Skeletal muscle cell (primary cell): ENCODE measurements around the gene MSI2.

Source experiments
- DNase-seq: peaks from one replicate; pipeline ENCODE4 v3.0.0-alpha.2; 2010; ENCODE audit warnings: low read depth
- H3K4me3 ChIP-seq: 2 replicates; pipeline ENCODE4 v1.5.1; 2011; ENCODE audit warnings: low read depth, mild to moderate bottlenecking, control low read depth, low read length, moderate library complexity

Gene MSI2

DNA sequence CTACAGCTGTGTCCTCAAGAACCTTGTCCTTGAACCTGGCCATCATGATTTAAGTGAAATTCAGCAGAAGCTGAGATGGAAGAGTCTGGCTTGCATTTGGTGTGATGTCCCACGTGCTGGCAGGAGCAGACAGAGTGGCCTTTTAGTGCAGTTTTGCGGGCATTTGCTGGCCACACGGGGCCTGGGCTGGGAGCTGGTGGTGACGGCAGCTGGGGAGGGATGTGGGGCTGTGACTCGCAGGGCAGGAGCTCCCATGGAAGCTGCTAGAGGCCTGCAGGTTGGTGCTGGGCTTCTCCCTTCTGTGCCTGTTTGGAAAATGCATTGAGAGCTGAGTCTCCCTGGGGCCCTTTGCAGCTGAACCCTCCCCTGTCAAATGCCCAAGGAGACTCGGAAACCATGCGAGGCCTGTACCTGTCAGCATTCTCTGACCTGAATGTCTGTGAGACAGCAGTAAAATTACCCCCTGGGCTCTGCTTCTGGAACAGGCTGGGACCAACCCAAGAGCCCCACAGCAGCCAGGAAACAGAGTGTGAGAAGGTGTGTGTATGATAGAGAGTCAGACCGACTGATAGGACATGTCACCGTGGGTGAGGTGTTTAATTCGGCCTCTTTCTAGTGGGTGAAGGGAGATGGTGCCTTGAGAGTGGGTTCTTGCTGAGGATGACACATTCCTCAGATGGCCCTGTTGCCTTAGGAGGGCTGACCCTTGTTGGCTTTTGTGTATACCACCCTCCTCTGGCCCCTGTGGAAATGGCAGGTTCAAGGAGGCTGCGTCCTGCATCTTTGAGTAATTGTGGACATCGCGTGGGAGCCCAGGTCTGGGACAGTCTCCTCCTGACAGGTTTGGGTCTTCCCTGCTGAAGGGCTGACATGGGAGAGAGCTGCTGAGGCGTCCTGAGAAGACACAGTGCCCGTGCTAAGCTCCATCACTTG, 145.5 kb downstream of the MSI2 start:
- no peak overlapping the region for H3K4me3 ChIP-seq
- no peak for DNase-seq

DNA sequence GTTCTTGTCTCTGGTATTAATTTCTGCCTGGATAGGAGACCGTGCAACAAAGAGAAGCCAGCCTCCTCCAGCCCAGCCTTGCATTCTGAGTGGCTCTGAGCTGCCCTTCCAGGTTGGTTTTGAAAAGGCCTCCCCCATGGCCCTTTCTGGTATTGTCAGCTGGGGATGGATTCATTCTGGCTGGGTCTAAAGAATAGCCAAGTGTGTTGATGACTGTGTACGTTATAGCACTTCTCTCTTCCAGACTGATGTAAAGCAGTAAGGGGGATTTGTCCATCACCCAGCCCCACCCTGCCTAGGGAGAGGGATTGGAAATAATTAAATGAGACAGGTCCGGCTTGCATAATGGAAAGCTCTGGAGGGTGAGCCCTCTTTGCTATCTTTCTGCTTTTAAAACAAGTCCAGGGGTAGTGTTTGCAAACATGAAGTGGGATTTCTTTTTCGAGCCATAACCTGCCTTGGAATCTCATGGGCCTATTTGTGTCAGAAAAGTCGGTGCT, 146.4 kb downstream of the MSI2 start:
- DNase-seq, result no peak

DNA sequence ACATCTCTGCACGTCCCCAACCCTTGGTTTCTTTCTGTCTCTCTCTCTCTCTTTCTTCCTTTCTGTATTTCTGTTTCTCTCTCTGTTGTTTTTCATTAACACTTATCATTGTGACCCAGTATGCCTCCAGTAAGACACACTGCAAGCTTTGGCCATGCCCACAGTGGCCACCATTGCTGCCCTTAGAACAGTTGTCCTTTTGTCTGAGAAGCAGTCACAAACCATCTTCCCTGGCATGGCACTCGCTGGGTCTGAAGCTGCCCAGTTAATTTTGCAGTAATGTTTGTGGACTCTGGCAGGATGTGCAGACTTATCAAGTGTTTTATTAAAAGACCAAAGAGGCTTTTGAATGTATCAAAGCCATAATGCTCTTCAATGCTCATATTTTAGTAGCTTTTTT, 146.9 kb downstream of the MSI2 start:
- DNase-seq, result no peak

More for the DNA sequence above, 146.4 kb downstream of the MSI2 start:
- H3K4me3 ChIP-seq, result no peak overlapping the region

GRCh38 chr17:57404073-57404472, 147.8 kb downstream of the MSI2 start:
- no peak overlapping the region for H3K4me3 ChIP-seq
- DNase-seq, result no peak

More for the DNA sequence above, 146.9 kb downstream of the MSI2 start:
- H3K4me3 ChIP-seq, result no peak overlapping the region

DNA sequence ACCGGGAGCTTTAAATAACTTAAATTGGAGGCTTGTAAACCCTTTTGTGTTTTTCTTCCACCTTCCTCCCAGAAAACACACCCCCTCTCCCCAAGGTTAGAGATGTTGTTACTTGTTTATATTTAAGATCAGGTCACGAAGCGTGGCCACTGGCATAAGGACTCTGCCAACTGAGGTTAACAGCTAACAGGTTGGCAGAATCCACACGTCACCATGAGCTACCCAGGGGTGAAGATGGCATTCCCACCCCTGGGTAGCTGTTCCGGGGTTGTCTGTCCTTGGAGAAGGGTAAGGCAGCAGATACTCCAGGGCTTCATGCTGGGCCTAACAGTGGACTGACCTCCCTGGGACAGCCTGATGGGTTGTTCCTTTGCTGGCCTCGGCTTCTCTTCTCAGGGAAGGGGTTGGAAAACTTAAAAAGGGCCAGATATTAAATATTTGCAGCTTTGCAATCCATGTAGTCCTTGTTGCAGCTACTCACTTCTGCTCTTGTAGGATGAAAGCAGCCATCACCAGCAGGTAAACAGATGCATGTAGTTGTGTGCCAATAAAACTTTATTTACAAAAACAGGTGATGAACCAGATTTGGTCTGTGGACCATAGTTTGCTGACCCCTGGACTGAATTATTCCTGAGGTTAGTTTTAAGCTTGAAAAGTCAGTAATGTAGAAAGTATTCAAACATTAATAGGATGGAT, 148.6 kb downstream of the MSI2 start:
- no peak for DNase-seq
- H3K4me3 ChIP-seq, result no peak overlapping the region

GRCh38 chr17:57405491-57406072, 149.3 kb downstream of the MSI2 start:
- DNase-seq, result no peak
- H3K4me3 ChIP-seq, result no peak overlapping the region

- DNase-seq, result no peak
- no peak overlapping the region for H3K4me3 ChIP-seq
Observed at GRCh38 chr17:57406131-57406980, 150.0 kb downstream of the MSI2 start.

DNA sequence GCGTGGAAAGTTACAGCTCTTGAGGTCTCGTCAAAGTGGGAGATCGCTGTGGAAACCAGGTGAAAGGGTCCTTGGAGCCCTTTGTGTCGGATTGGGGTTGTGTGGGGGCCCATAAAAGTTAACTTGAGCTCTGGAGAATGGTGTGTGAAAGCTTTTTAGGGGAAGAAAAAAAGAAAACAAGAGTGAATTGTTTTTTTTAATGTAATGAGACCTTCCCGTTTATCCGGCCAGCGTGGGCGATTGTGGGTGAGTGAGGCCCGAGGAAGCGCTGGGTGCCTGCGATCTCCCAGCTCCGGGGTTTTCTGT, 150.6 kb downstream of the MSI2 start:
- H3K4me3 ChIP-seq, result no peak overlapping the region
- no peak for DNase-seq

- no peak for DNase-seq
Observed at GRCh38 chr17:57407287-57408070, 151.2 kb downstream of the MSI2 start.

GRCh38 chr17:57408071-57408811, 151.9 kb downstream of the MSI2 start:
- H3K4me3 ChIP-seq, result no peak overlapping the region
- DNase-seq, result no peak

More at GRCh38 chr17:57407287-57408070, 151.2 kb downstream of the MSI2 start:
- H3K4me3 ChIP-seq, result no peak overlapping the region

- no peak for DNase-seq
- H3K4me3 ChIP-seq, result no peak overlapping the region
Observed at GRCh38 chr17:57410169-57410568, 153.8 kb downstream of the MSI2 start.

GRCh38 chr17:57412520-57413096, 156.3 kb downstream of the MSI2 start:
- no peak for DNase-seq
- no peak overlapping the region for H3K4me3 ChIP-seq

DNA sequence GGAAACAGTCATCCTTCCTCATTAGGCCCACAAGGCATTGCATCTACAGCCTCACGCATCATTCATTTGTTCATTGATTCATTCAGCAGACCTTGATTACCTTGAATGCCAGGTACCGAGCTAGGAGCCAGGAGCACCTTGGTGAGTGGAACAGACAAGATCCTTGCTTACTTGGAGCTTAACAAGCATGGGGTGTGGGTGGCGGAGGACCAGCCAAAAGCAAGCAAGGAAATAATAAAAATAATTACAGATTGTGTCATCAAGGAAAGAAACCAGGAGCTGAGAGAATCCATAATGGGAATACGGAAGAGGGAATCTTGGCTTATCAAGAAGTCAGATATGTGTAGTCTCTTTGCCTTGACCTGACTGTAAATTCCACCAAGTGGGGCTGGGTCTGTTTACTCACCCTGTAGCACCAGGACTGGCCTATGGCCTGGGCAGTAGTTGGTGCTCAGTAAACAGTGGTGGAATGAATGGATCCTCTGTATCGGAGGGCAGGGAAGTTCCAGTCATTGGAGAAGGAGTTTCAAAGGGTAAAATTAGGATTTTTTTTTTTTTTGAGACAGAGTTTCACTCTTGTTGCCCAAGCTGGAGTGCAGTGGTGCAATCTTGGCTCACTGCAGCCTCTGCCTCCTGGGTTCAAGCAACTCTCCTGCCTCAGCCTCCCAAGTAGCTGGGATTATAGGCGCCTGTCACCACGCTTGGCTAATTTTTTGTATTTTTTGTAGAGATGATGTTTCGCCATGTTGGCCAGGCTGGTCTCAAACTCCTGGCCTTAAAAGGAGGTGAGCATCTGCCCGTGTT, 157.7 kb downstream of the MSI2 start:
- DNase-seq, result no peak
- H3K4me3 ChIP-seq, result no peak overlapping the region

DNA sequence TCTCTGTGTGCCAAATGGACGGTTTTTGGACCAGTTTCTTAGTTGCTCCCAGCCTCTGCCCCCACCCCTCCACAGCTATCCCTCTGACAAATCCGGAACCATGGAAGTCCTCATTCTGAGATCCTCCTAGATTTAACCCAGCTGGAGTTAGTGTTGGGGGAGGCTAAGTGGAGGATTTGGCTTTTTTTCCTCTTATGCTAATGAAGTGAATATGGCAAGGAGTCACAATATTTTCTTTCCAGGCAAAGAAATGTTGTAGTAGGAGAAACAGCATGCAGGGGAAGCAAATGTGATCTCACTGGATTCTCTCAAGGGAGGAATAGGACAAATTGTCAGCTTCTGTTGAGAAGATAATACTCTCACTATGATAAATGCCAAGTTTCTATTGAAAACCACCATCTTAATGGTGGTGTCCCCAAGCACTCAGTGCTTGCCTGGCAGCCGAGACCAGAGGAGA, 159.5 kb downstream of the MSI2 start:
- no peak for DNase-seq
- no peak overlapping the region for H3K4me3 ChIP-seq

DNA sequence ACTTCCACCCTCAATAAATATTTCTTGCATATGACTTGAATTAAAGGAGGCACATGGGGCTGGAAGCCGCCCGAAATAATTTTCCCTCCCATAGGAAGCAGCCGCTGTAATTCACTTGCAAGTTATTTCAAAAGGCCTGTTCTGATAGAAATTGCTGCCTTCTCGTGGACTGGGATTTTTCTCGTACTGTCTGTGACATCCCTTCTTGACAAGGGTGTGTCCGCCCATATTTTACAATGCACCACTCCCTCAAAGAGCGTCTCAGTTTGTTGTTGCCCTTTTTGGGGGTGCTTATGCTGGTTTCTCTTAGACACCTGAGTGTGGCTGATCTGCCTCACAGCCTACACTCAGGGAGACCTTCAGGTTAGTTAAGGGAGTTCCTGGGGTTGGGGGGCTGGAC, 160.0 kb downstream of the MSI2 start:
- DNase-seq, result no peak
- no peak overlapping the region for H3K4me3 ChIP-seq

- DNase-seq, result no peak
- H3K4me3 ChIP-seq, result no peak overlapping the region
Observed at GRCh38 chr17:57417956-57418355, 161.6 kb downstream of the MSI2 start.
